GM19452 (cell line): Measurements from ENCODE around the gene THBS3.
"Not testable (repeated sequence)": the region's sequence is repeated elsewhere in the genome, so short reads cannot be mapped to it uniquely, and the experiment has no call there.

Source experiments
- ATAC-seq: cut with Tn5 transposase; IDR thresholded peaks from one replicate; pipeline ENCODE4 v1.9.1; 2021; ENCODE audit not compliant: unreplicated experiment

Gene THBS3

GRCh38 chr1:155208541-155209311 lies 1.0 kb upstream of the THBS3 start, which contains the start of gene MTX1:
Gene MTX1 (plus strand): TSS chr1:155208695. CDS start chr1:155208805, 110 bp downstream.
- ATAC-seq = peak; percentile 72

- ATAC-seq = no peak
Observed at GRCh38 chr1:155206891-155207805, 549 bp downstream of the THBS3 start.

- ATAC-seq = no peak
Observed at GRCh38 chr1:155205969-155206593, 1.6 kb downstream of the THBS3 start.

- ATAC-seq = no peak
Observed at GRCh38 chr1:155205035-155205434, 2.7 kb downstream of the THBS3 start.

GRCh38 chr1:155202731-155203515 lies 4.8 kb downstream of the THBS3 start:
- ATAC-seq = no peak

GRCh38 chr1:155202198-155202597 lies 5.5 kb downstream of the THBS3 start:
- ATAC-seq = no peak

- ATAC-seq = no peak
Observed at GRCh38 chr1:155200920-155201319, 6.8 kb downstream of the THBS3 start.

GRCh38 chr1:155199792-155200191 lies 7.9 kb downstream of the THBS3 start:
- ATAC-seq = no peak

- ATAC-seq = no peak
Observed at GRCh38 chr1:155198547-155198906, 9.2 kb downstream of the THBS3 start.

GRCh38 chr1:155197901-155198546 lies 9.7 kb downstream of the THBS3 start:
- no peak for ATAC-seq

GRCh38 chr1:155196893-155197638 lies 10.6 kb downstream of the THBS3 start:
- ATAC-seq = no peak

- ATAC-seq = no peak
Observed at GRCh38 chr1:155196103-155196892, 11.4 kb downstream of the THBS3 start.

GRCh38 chr1:155195201-155196102 lies 12.2 kb downstream of the THBS3 start:
- ATAC-seq = no peak

- not testable (repeated sequence) for ATAC-seq
Observed at GRCh38 chr1:155193991-155194240, 13.8 kb downstream of the THBS3 start.

GRCh38 chr1:155193275-155193990 lies 14.3 kb downstream of the THBS3 start:
- ATAC-seq = peak; percentile 48

- ATAC-seq = no peak
Observed at GRCh38 chr1:155192346-155193274, 15.1 kb downstream of the THBS3 start.
